Left ventricle myocardium inferior (tissue), 1 donor: ENCODE data around the gene TPPP2. TPM values are rescaled to one million over a fixed set of nuclear protein-coding genes. Genes with fewer than 3 reads are reported as not detected.
"Not testable (repeated sequence)": the region's sequence is repeated elsewhere in the genome, so short reads cannot be mapped to it uniquely, and the experiment has no call there.

Experiments
- DNase-seq: peaks from one replicate; pipeline ENCODE4 v3.0.0-alpha.2; 2020
- H3K27ac ChIP-seq: fragments of 200-600 bp; replicated peaks from 2 replicates; pipeline ENCODE4 v1.8.0; 2021
- H3K27me3 ChIP-seq: fragments of 200-600 bp; 2 replicates; pipeline ENCODE4 v1.8.0; 2021; ENCODE audit warnings: low read depth
- H3K36me3 ChIP-seq: fragments of 200-600 bp; 2 replicates; pipeline ENCODE4 v1.8.0; 2021
- H3K4me1 ChIP-seq: fragments of 200-600 bp; 2 replicates; pipeline ENCODE4 v1.8.0; 2021
- H3K4me3 ChIP-seq: fragments of 200-600 bp; 2 replicates; pipeline ENCODE4 v1.8.0; 2021; ENCODE audit warnings: mild to moderate bottlenecking, moderate library complexity
- H3K9me3 ChIP-seq: fragments of 200-600 bp; replicated peaks from 2 replicates; pipeline ENCODE4 v1.8.0; 2021
- CTCF ChIP-seq: fragments of 200-600 bp; IDR thresholded peaks from 2 replicates; pipeline ENCODE4 v1.8.0; 2021; ENCODE audit warnings: antibody characterized with exemption, mild to moderate bottlenecking, borderline replicate concordance
- intact Hi-C: fragments of 100-400 bp; cut with micrococcal nuclease; formaldehyde crosslinking; loops from one replicate; pipeline ENCODE4 v1.11.0; 2022
- total RNA-seq: library from RNA; stranded (reverse); fragmentation: NEBNext Ultra II Directional; extraction: Animal tissue kit (Norgen Biotek cat#: 25700); gene quantifications from one replicate; pipeline ENCODE4 v1.2.1, GENCODE V29; 2021
- donor health status: DM: no; HTN: yes; CAD: no; lungs with severe emphysema.

Gene TPPP2
- total RNA-seq, 1 donor from 2014 or later = 1.6 TPM

GRCh38 chr14:21003788-21004346, 26.1 kb upstream of the TPPP2 start:
- H3K36me3 ChIP-seq = no peaks in the 10 kb centered on the region
- intact Hi-C loops = no loop called here
- H3K4me1 ChIP-seq = peaks cover 14% of the 10 kb centered on the region
- H3K27me3 ChIP-seq = no peaks in the 10 kb centered on the region
- peak overlapping the region; percentile 64 for H3K4me3 ChIP-seq
- no peak for TF ChIP-seq CTCF
- H3K9me3 ChIP-seq = no peaks in the 10 kb centered on the region
- H3K27ac ChIP-seq = peak overlapping the region; percentile 78
- DNase-seq = peak; percentile 50

GRCh38 chr14:21009721-21010120, 20.3 kb upstream of the TPPP2 start:
- H3K4me1 ChIP-seq, H3K9me3 ChIP-seq, DNase-seq, H3K36me3 ChIP-seq, H3K27me3 ChIP-seq, H3K4me3 ChIP-seq, intact Hi-C loops, H3K27ac ChIP-seq: not testable (repeated sequence)

DNA sequence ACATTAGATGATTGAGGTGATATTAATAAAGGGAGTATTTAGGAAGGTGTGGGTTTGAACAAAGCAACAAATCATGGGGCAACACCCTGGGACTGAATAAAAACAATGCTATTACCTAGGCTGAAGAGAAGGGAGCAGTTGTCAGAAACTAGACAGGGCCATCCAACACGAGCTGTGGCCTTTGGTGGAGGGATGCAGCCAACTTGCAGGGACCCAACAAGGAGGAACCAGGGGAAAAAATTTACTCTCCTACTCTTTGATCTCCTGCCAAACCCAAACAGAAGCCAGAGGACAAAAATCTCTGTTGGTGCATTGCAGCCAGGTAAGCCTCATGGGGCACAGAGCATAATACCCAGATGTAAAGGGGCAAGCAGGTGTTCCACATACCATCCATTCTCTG, 18.9 kb upstream of the TPPP2 start:
- no peak for DNase-seq
- Histone ChIP-seq H3K36me3 (peaks cover 1% of the 10 kb centered on the region), H3K9me3 (no peaks in the 10 kb centered on the region), H3K27me3 (no peaks in the 10 kb centered on the region), H3K27ac (no peak overlapping the region), H3K4me3 (no peak overlapping the region), H3K4me1 (peaks cover 19% of the 10 kb centered on the region)
- intact Hi-C loops = no loop called here
- no peak for TF ChIP-seq CTCF

DNA sequence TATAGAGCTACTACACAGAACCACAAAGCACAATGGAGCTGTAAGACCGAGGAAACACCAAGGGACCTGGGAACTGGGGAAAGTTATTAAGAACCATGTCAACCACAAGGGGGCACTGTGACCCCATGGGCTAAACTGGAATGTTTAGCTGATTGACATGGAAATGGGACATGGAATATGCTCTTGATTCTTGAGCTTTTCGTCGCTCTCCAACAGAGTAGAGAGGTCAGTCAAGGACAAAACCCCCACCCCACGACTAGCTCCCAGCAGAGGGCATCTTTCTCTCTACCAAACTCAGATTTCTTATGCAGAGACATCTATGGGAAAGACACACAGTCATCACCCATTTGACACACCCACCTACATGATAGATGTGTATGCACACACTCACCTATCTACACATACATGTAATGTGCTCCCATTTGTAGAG, 15.2 kb upstream of the TPPP2 start:
- peaks cover 41% of the 10 kb centered on the region for H3K4me1 ChIP-seq
- H3K9me3 ChIP-seq = no peaks in the 10 kb centered on the region
- H3K36me3 ChIP-seq = peaks cover 38% of the 10 kb centered on the region
- no peak overlapping the region for H3K4me3 ChIP-seq
- intact Hi-C loops = loop anchor here (2.0 kb wide), 1 partner anchor 26 kb away; no protein-coding TSS in a partner anchor
- TF ChIP-seq CTCF = peak; percentile 95
- H3K27me3 ChIP-seq = no peaks in the 10 kb centered on the region
- DNase-seq = peak; percentile 79
- H3K27ac ChIP-seq = peak overlapping the region; percentile 51

DNA sequence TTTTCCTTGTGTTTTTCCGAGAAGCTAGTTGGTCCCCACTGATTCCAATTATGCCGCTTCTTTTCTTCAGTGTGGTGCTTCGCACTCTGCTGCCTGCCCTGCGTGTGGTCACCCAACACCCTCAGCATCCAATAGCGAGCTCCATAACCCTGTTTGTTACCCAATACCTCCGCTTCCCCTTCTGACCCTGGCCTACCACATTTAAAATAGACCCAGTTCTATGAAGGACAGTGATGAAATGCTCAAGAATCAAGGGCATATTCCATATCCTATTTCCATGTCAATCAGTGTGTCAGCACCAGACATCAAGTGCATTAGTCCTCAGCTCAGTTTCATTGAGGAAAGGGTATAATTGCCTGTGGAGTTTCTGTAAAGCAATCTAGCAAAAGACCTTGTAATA, 14.7 kb upstream of the TPPP2 start:
- TF ChIP-seq CTCF = no peak
- Histone ChIP-seq H3K27me3 (no peaks in the 10 kb centered on the region), H3K36me3 (peaks cover 43% of the 10 kb centered on the region), H3K4me3 (no peak overlapping the region), H3K4me1 (peaks cover 41% of the 10 kb centered on the region), H3K9me3 (no peaks in the 10 kb centered on the region), H3K27ac (peak overlapping the region; percentile 51)
- intact Hi-C loops = loop anchor here (2.0 kb wide), 1 partner anchor 25 kb away; no protein-coding TSS in a partner anchor
- no peak for DNase-seq

DNA sequence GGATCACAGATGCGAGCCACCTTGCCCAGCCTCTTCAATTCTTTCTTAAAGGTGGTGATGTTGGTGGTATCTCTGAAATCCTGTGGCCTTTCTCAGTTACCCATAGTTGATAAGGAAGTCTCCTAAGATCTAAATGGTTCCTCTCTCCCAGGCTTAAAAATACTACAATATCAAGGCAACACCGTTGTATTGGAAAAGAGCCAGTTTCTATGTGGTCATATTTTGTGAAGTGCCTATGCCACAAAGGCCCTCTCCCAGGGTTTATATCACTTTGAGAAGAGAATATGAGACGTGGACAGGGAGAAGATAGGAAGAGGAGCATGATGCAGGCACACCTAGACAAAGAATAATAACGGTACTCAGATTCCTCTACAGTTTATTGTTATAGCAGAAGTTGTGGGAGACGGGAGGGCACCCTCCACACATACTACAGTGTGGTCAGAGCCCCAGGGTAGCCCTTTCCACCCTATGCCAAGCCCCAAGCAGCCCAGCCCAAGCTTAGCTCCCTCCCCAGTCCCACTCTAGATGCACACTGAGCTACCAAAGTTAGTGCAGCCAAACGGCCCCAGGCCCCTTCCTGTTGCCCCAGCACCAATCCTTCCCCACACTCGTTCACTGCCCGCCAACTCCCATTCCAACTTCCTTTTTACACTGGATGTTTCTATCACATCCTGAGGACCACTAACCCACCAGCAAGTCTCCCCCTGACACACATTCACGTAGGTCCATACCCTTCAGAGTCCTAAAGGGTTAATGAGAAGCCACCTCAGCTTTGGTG, 13.4 kb upstream of the TPPP2 start:
- no peak for DNase-seq
- H3K36me3 ChIP-seq = peaks cover 56% of the 10 kb centered on the region
- no peaks in the 10 kb centered on the region for H3K27me3 ChIP-seq
- H3K27ac ChIP-seq = peak overlapping the region; percentile 19
- TF ChIP-seq CTCF = no peak
- intact Hi-C loops = no loop called here
- H3K9me3 ChIP-seq = no peaks in the 10 kb centered on the region
- peaks cover 48% of the 10 kb centered on the region for H3K4me1 ChIP-seq
- H3K4me3 ChIP-seq = no peak overlapping the region
